HepG2 (cell line): ENCODE measurements around the gene BATF3. TPM values are rescaled to one million over a fixed set of nuclear protein-coding genes. Genes with fewer than 3 reads are reported as not detected.

Source experiments
- ATAC-seq: fragments of 200-7000 bp; cut with Tn5 transposase; 3 replicates; pipeline ENCODE4 v1.9.1; 2020; ENCODE audit warnings: mild to moderate bottlenecking, moderate library complexity
- BruUV-seq: library from RNA; stranded (reverse); fragments of 400-500 nt; replicated peaks from 2 replicates; lab custom pipeline; 2021; lab: Mats Ljungman, UMichigan
- CTCF ChIA-PET: fragments of 300-600 bp; formaldehyde crosslinking; extraction: SDS; loops from one replicate; lab custom pipeline; 2021; ENCODE audit warnings: low total read pairs, inconsistent platforms, low intra/inter-chr PET ratio; lab: Yijun Ruan, JAX
- POLR2A ChIA-PET: fragments of 350-600 bp; sonication (Branson Sonifier 250); formaldehyde crosslinking; loops from one replicate; lab custom pipeline; 2020; ENCODE audit warnings: antibody characterized with exemption, inconsistent platforms; lab: Yijun Ruan, JAX
- DNase-seq: peaks from one replicate; pipeline ENCODE4 v3.0.0-alpha.2; 2015; ENCODE audit warnings: low spot score
- FAIRE-seq: peaks from 3 replicates; lab custom pipeline; 2011; peaks lifted over from hg19 to GRCh38; lab: Jason Lieb, UNC
- H2AFZ ChIP-seq: one replicate; pipeline ENCODE4 v1.6.1; 2011; ENCODE audit warnings: low read length, inconsistent platforms
- H3K27ac ChIP-seq: fragments of 300-600 bp; 3 replicates; pipeline ENCODE4 v1.8.0; 2011; ENCODE audit warnings: mixed run types, mild to moderate bottlenecking, mixed read lengths, low read length, inconsistent platforms; ENCODE audit not compliant: insufficient read depth; ENCODE audit errors: extremely low read length
- H3K27me3 ChIP-seq, 2 experiments: fragments of 200-600 bp in 1 of 2; 2 replicates in 1 of 2; 3 replicates in 1 of 2; pipeline versions ENCODE4 v1.6.0 to v1.8.0; 2011; ENCODE audit warnings: low read length in 2 of 2, mild to moderate bottlenecking in 2 of 2, moderate library complexity in 2 of 2, inconsistent platforms in 1 of 2; ENCODE audit not compliant: insufficient read depth in 2 of 2, control insufficient read depth in 1 of 2
- H3K36me3 ChIP-seq, 2 experiments: fragments of 200-600 bp in 1 of 2; replicated peaks in 1 of 2; 2 replicates in 1 of 2; 3 replicates in 1 of 2; pipeline versions ENCODE4 v1.5.1 to v1.8.0; 2011; ENCODE audit warnings: low read length in 2 of 2, inconsistent platforms in 1 of 2; ENCODE audit not compliant: insufficient read depth in 2 of 2, control insufficient read depth in 1 of 2
- H3K4me1 ChIP-seq: 2 replicates; pipeline ENCODE4 v1.5.1; 2012; ENCODE audit warnings: low read length, inconsistent platforms; ENCODE audit not compliant: insufficient read depth
- H3K4me2 ChIP-seq: 2 replicates; pipeline ENCODE4 v1.6.0; 2011; ENCODE audit warnings: low read depth, low read length, inconsistent platforms
- H3K4me3 ChIP-seq, 3 experiments: fragments of 200-600 bp in 1 of 3; sonication (generic), shearing (Covaris generic) in 1 of 3; replicated peaks in 1 of 3; 2 replicates each; pipeline ENCODE4 v1.5.1; 2011 to 2016; ENCODE audit warnings: low read length in 3 of 3, inconsistent platforms in 2 of 3, low read depth in 2 of 3, mild to moderate bottlenecking in 2 of 3, control low read depth in 1 of 3, mixed read lengths in 1 of 3; ENCODE audit not compliant: insufficient read depth in 1 of 3
- H3K79me2 ChIP-seq: one replicate; pipeline ENCODE4 v1.6.1; 2011; ENCODE audit warnings: low read length, inconsistent platforms; ENCODE audit not compliant: insufficient read depth
- H3K9ac ChIP-seq: 2 replicates; pipeline ENCODE4 v1.6.0; 2011; ENCODE audit warnings: mild to moderate bottlenecking, low read depth, low read length, inconsistent platforms; ENCODE audit not compliant: insufficient read depth
- H3K9me3 ChIP-seq: 2 replicates; pipeline ENCODE4 v1.5.1; 2012; ENCODE audit warnings: mild to moderate bottlenecking, low read length
- H4K20me1 ChIP-seq: 2 replicates; pipeline ENCODE4 v1.6.0; 2011; ENCODE audit warnings: inconsistent platforms, mild to moderate bottlenecking, low read length, moderate library complexity; ENCODE audit not compliant: insufficient read depth
- CCDC6 ChIP-seq: sonication (generic); formaldehyde crosslinking; IDR thresholded peaks from 2 replicates; pipeline ENCODE4 v1.8.1; 2022; ENCODE audit warnings: mild to moderate bottlenecking, missing genetic modification reagents, moderate library complexity
- CENPX ChIP-seq: sonication (generic); formaldehyde crosslinking; IDR thresholded peaks from 2 replicates; pipeline ENCODE4 v1.9.0; 2021; ENCODE audit warnings: mild to moderate bottlenecking, missing genetic modification reagents, moderate library complexity
- FUBP1 ChIP-seq: sonication (generic); formaldehyde crosslinking; IDR thresholded peaks from 2 replicates; pipeline ENCODE4 v1.5.1; 2020; ENCODE audit warnings: missing genetic modification reagents, mild to moderate bottlenecking, borderline replicate concordance
- GTF2F1 ChIP-seq: fragments of 150-350 bp; IDR thresholded peaks from 2 replicates; pipeline ENCODE4 v1.6.1; 2014; ENCODE audit warnings: low read length
- MXI1 ChIP-seq: IDR thresholded peaks from 3 replicates; pipeline ENCODE4 v1.6.1; 2012; ENCODE audit warnings: low read depth, low read length, inconsistent platforms, borderline replicate concordance
- SMAD9 ChIP-seq: sonication (generic); formaldehyde crosslinking; IDR thresholded peaks from 2 replicates; pipeline ENCODE4 v1.5.1; 2020; ENCODE audit warnings: mild to moderate bottlenecking, missing genetic modification reagents
- TOE1 ChIP-seq: sonication (generic); formaldehyde crosslinking; IDR thresholded peaks from 2 replicates; pipeline ENCODE4 v1.4.0; 2020; ENCODE audit warnings: mild to moderate bottlenecking, missing genetic modification reagents
- ZNF124 ChIP-seq: sonication (generic); formaldehyde crosslinking; IDR thresholded peaks from 2 replicates; pipeline ENCODE4 v1.4.0; 2020; ENCODE audit warnings: missing genetic modification reagents
- WGBS: methylation state at CpG from one replicate; pipeline ENCODE4 v1.1.6; 2017; ENCODE audit warnings: low lambda C conversion rate; 5-methylcytosine and 5-hydroxymethylcytosine counted together
- in situ Hi-C: cut with HindIII; loops from 2 replicates; pipeline ENCODE4 v1.10.0; 2017; ENCODE audit warnings: low pct_unique_long_range_greater_than_20kb; ENCODE audit not compliant: extremely low pct_ligation_motif_present
- intact Hi-C: fragments of 100-400 bp; cut with micrococcal nuclease; formaldehyde crosslinking; loops from one replicate; pipeline ENCODE4 v1.10.0; 2022; ENCODE audit not compliant: unreplicated experiment
- polyA plus RNA-seq, 8 experiments: library from polyadenylated mRNA; depleted of rRNA in 3 of 8; stranded (reverse) in 7 of 8; unstranded in 1 of 8; fragments of >200 nt; fragmentation: Illumina TruSeq in 4 of 8; extraction: Trizol in 4 of 8; gene quantifications; 2 replicates each; pipeline versions ENCODE4 v1.2.1 to v1.2.3, GENCODE V29; 2011 to 2016; ENCODE audit warnings: low read depth in 4 of 8, missing spikeins in 1 of 8, mixed read lengths in 1 of 8; ENCODE audit not compliant: insufficient read depth in 1 of 8
- total RNA-seq, 5 experiments: library from RNA; depleted of rRNA; stranded (reverse); fragments of >200 nt; fragmentation: Illumina TruSeq; extraction: Trizol; gene quantifications; 2 replicates each; pipeline ENCODE4 v1.2.3, GENCODE V29; 2016; ENCODE audit warnings: low read depth in 1 of 5

Gene BATF3
- total and polyA plus RNA-seq, 2 of the 13 experiments (the other 11 are each of a cell fraction or from before 2014, with no cell fraction given): 0.13 TPM; not detected in 1

GRCh38 chr1:212656730-212657129 is 42.9 kb downstream of the BATF3 start:
- no peak overlapping the region for H3K4me2 ChIP-seq
- intact Hi-C loops: no loop called here
- DNase-seq (no peak), ATAC-seq (no peak), FAIRE-seq (no peak)
- H3K4me3 ChIP-seq: no peak overlapping the region
- no peaks in the 10 kb centered on the region for H3K9me3 ChIP-seq
- H4K20me1 ChIP-seq: no peaks in the 10 kb centered on the region; the same call in 1 of the 2 replicates
- peaks cover 2 to 16% of the 10 kb centered on the region in 2 experiments; a peak in 1 of 5 replicates for H3K27me3 ChIP-seq
- no peaks in the 10 kb centered on the region for H3K36me3 ChIP-seq
- WGBS: 40% methylated on average over 5 of the region's 5 CpGs
- no peak overlapping the region for H2AFZ ChIP-seq
- in situ Hi-C loops: no loop called here
- H3K79me2 ChIP-seq: no peaks in the 10 kb centered on the region
- H3K27ac ChIP-seq: no peak overlapping the region
- no peak overlapping the region for H3K9ac ChIP-seq
- peaks cover 7% of the 10 kb centered on the region; the same call in 1 of the 2 replicates for H3K4me1 ChIP-seq
- no peak for TF ChIP-seq ZNF124 (CRISPR knock-in tag)
- TF ChIP-seq CCDC6: no peak
- no peak for TF ChIP-seq TOE1
- ChIA-PET CTCF (no interaction called here), POLR2A (no interaction called here)
- no TSS peak for BruUV-seq

- Histone ChIP-seq H3K79me2 (no peaks in the 10 kb centered on the region), H3K9me3 (no peaks in the 10 kb centered on the region), H3K27me3 (peaks cover 2 to 16% of the 10 kb centered on the region in 2 experiments; a peak in 1 of 5 replicates), H3K4me1 (peaks cover 7% of the 10 kb centered on the region; the same call in 1 of the 2 replicates), H3K4me3 (no peak overlapping the region), H3K9ac (no peak overlapping the region), H3K27ac (no peak overlapping the region), H4K20me1 (no peaks in the 10 kb centered on the region; the same call in 1 of the 2 replicates), H3K36me3 (no peaks in the 10 kb centered on the region), H3K4me2 (no peak overlapping the region)
- WGBS: 56% methylated on average over 4 of the region's 6 CpGs
- FAIRE-seq (no peak), DNase-seq (no peak), ATAC-seq (no peak)
- CTCF ChIA-PET: no interaction called here
- no TSS peak for BruUV-seq
- intact Hi-C loops: no loop called here
- no peak for TF ChIP-seq MXI1
- TF ChIP-seq GTF2F1: no peak
- TF ChIP-seq SMAD9 (CRISPR knock-in tag): no peak
- no peak for TF ChIP-seq FUBP1 (CRISPR knock-in tag)
- no peak for TF ChIP-seq CENPX (CRISPR knock-in tag)
- TF ChIP-seq, all 625 proteins: peak for 0
- POLR2A ChIA-PET: no interaction called here
- in situ Hi-C loops: no loop called here
- H2AFZ ChIP-seq: no peak overlapping the region
These were observed 43.8 kb downstream of the BATF3 start for GRCh38 chr1:212655668-212656440.
